ENCODE data around the gene GNG7.

GNG7 gene

GRCh38 chr19:2611483-2612464 is 90.7 kb downstream of the GNG7 start:
- Histone ChIP-seq H3K9me3 (replicated peaks in 1 of 2; ENCODE audit: control insufficient read depth in 2 of 2, insufficient read depth in 1 of 2, low read depth in 1 of 2, low read length in 2 of 2) (peaks cover 2 to 6% of the 10 kb centered on the region in 2 donors), H2BK120ac (ENCODE audit: low read depth, low read length) (no peak overlapping the region), H3K27me3 (ENCODE audit: control insufficient read depth in 3 of 3, insufficient read depth in 3 of 3, low read depth in 1 of 3, low read length in 3 of 3) (peaks cover 0 to 22% (median 2%) of the 10 kb centered on the region in 3 experiments), H3K36me3 (replicated peaks in 1 of 2; ENCODE audit: control insufficient read depth in 2 of 2, insufficient read depth in 2 of 2, low read length in 2 of 2) (no peaks in the 10 kb centered on the region), H3K4me1 (ENCODE audit: control insufficient read depth in 2 of 2, insufficient read depth in 1 of 2, low read depth in 1 of 2, low read length in 2 of 2) (no peaks in the 10 kb centered on the region), H3K4me3 (ENCODE audit: low read length in 2 of 2) (no peak overlapping the region), H4K91ac (ENCODE audit: low read depth, low read length, poor library complexity) (no peak overlapping the region), H4K8ac (ENCODE audit: low read depth, low read length) (no peak overlapping the region), H2BK12ac (ENCODE audit: low read length) (no peak overlapping the region), H3K4me2 (ENCODE audit: insufficient read depth, low read length, poor library complexity, severe bottlenecking) (no peak overlapping the region), H3K23ac (ENCODE audit: low read depth, low read length, poor library complexity) (peak overlapping the region; percentile 68), H3K9ac (ENCODE audit: low read depth, low read length, poor library complexity) (no peak overlapping the region), H2BK5ac (ENCODE audit: low read length) (no peak overlapping the region), H2AK5ac (ENCODE audit: low read depth, low read length) (peak overlapping the region; percentile 81), H2AFZ (ENCODE audit: low read length) (no peak overlapping the region), H3K4ac (ENCODE audit: low read length) (no peak overlapping the region), H3K14ac (ENCODE audit: low read length) (no peak overlapping the region), H3K18ac (ENCODE audit: low read length) (no peak overlapping the region), H2BK15ac (ENCODE audit: low read length) (no peak overlapping the region), H3K27ac (replicated peaks; ENCODE audit: low read length) (no peak overlapping the region), H3K79me1 (ENCODE audit: low read depth, low read length) (peaks cover 1% of the 10 kb centered on the region)
- WGBS, 2 donors (ENCODE audit: extremely low coverage in 2 of 2, insufficient read length in 2 of 2, insufficient replicate concordance in 1 of 2): no CpG with 5 or more reads among the region's 34 CpGs
- no peak for DNase-seq (ENCODE audit: low spot score)

DNA sequence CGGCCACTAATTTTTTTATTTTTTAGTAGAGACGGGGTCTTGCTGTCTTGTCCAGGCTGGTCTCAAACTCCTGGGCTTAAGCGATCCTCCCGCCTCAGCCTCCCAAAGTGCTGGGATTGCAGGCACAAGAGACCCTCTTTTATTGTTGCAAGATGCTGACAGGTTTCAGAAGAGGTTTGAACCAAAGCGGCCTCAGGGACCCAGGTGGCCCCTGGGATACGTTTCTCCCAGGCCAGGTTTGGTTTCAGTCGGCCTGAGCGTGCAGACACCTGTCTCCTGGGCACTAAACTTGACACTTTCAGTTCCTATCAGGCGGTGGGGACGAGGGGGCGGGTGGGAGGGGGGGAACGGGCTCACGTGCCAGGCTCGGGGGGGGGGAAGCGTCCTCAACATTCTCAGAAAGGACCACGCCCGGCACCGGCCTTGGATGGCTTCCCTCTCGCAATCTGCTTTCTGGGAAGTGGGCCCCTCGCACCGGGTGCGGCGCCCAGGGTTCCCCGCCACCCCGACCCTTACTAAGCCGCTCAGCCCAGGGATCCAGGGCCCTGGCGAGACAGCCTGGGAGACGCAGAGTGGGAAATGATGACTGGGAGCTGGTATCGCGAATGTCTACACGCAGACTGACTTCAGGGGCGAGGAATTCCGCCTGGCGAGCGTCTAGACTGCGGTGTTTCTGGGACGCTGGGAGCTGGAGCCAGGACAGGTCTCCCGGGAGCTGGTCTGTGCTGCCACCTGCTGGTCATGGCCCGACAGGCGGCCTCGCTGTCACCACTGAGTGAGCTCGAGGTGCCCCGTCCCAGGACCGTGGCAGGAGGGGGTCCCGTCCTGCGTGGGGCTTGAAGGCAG is 91.6 kb downstream of the GNG7 start:
- WGBS, 2 donors (ENCODE audit: extremely low coverage in 2 of 2, insufficient read length in 2 of 2, insufficient replicate concordance in 1 of 2): no CpG with 5 or more reads among the region's 46 CpGs
- Histone ChIP-seq H4K91ac (ENCODE audit: low read depth, low read length, poor library complexity) (no peak overlapping the region), H2BK15ac (ENCODE audit: low read length) (no peak overlapping the region), H4K8ac (ENCODE audit: low read depth, low read length) (no peak overlapping the region), H3K9ac (ENCODE audit: low read depth, low read length, poor library complexity) (peak overlapping the region; percentile 38), H3K27ac (replicated peaks; ENCODE audit: low read length) (no peak overlapping the region), H2BK5ac (ENCODE audit: low read length) (no peak overlapping the region), H3K14ac (ENCODE audit: low read length) (no peak overlapping the region), H2AK5ac (ENCODE audit: low read depth, low read length) (peak overlapping the region; percentile 19), H2BK12ac (ENCODE audit: low read length) (no peak overlapping the region), H3K4me1 (ENCODE audit: control insufficient read depth in 2 of 2, insufficient read depth in 1 of 2, low read depth in 1 of 2, low read length in 2 of 2) (no peaks in the 10 kb centered on the region), H3K4me3 (ENCODE audit: low read length in 2 of 2) (peak overlapping the region; percentile 41 to 70), H3K36me3 (replicated peaks in 1 of 2; ENCODE audit: control insufficient read depth in 2 of 2, insufficient read depth in 2 of 2, low read length in 2 of 2) (no peaks in the 10 kb centered on the region), H2AFZ (ENCODE audit: low read length) (peak overlapping the region; percentile 99), H3K27me3 (ENCODE audit: control insufficient read depth in 3 of 3, insufficient read depth in 3 of 3, low read depth in 1 of 3, low read length in 3 of 3) (peaks cover 0 to 22% (median 2%) of the 10 kb centered on the region in 3 experiments), H2BK120ac (ENCODE audit: low read depth, low read length) (no peak overlapping the region), H3K4me2 (ENCODE audit: insufficient read depth, low read length, poor library complexity, severe bottlenecking) (peak overlapping the region; percentile 84), H3K18ac (ENCODE audit: low read length) (peak overlapping the region; percentile 85), H3K23ac (ENCODE audit: low read depth, low read length, poor library complexity) (peak overlapping the region; percentile 68), H3K79me1 (ENCODE audit: low read depth, low read length) (peaks cover 1% of the 10 kb centered on the region), H3K9me3 (replicated peaks in 1 of 2; ENCODE audit: control insufficient read depth in 2 of 2, insufficient read depth in 1 of 2, low read depth in 1 of 2, low read length in 2 of 2) (peaks cover 2 to 6% of the 10 kb centered on the region in 2 donors), H3K4ac (ENCODE audit: low read length) (no peak overlapping the region)
- DNase-seq (ENCODE audit: low spot score): peak; percentile 86

DNA sequence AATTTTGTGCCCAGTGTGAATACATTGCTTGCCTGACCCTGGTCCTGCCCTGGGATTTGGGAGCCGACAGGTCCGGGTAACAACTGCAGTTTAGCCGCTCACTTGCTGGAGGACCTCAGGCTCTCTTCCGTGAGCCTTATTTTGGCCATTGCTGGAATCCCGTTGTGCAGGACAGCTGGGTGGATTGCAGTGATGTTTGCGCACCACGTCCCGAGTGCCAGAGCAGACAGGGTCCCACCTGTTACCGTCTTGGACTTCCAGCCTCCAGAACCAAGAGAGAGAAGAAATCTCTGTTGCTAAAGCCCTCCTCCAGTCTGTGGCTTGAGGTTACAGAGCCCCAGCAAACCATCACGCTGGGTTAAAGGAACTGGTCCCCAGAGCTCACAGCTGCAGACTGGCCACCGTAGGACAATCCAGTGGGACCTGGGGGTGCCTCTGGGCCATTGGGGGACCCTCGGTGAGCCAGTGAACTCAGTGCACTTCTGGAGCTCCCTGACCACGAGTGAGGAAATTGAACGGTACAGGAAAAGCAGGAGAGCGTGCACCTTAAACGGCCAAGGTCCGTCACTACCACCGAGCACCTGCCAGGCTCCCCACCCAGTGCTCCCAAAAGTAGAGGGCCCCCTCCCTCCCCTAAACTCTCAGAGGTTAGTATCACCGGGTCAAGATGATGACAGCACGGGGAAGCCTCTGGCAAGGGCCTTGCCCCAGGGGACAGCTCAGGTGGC is 92.9 kb downstream of the GNG7 start:
- WGBS, 2 donors (ENCODE audit: extremely low coverage in 2 of 2, insufficient read length in 2 of 2, insufficient replicate concordance in 1 of 2): no CpG with 5 or more reads among the region's 20 CpGs
- no peak for DNase-seq (ENCODE audit: low spot score)
- no peaks in the 10 kb centered on the region for H3K36me3 ChIP-seq (replicated peaks in 1 of 2; ENCODE audit: control insufficient read depth in 2 of 2, insufficient read depth in 2 of 2, low read length in 2 of 2)

More for the DNA sequence above, 92.9 kb downstream of the GNG7 start:
- H2AK5ac ChIP-seq (ENCODE audit: low read depth, low read length): no peak overlapping the region
- H2BK15ac ChIP-seq (ENCODE audit: low read length): no peak overlapping the region
- peaks cover 0 to 2% of the 10 kb centered on the region in 2 donors for H3K9me3 ChIP-seq (replicated peaks in 1 of 2; ENCODE audit: control insufficient read depth in 2 of 2, insufficient read depth in 1 of 2, low read depth in 1 of 2, low read length in 2 of 2)
- no peak overlapping the region for H2AFZ ChIP-seq (ENCODE audit: low read length)
- H3K4me1 ChIP-seq (ENCODE audit: control insufficient read depth in 2 of 2, insufficient read depth in 1 of 2, low read depth in 1 of 2, low read length in 2 of 2): no peaks in the 10 kb centered on the region
- no peak overlapping the region for H3K4me3 ChIP-seq (ENCODE audit: low read length in 2 of 2)
- H2BK120ac ChIP-seq (ENCODE audit: low read depth, low read length): no peak overlapping the region
- H4K8ac ChIP-seq (ENCODE audit: low read depth, low read length): no peak overlapping the region
- H2BK5ac ChIP-seq (ENCODE audit: low read length): no peak overlapping the region
- H3K14ac ChIP-seq (ENCODE audit: low read length): no peak overlapping the region
- no peak overlapping the region for H3K27ac ChIP-seq (replicated peaks; ENCODE audit: low read length)
- H3K9ac ChIP-seq (ENCODE audit: low read depth, low read length, poor library complexity): no peak overlapping the region
- no peak overlapping the region for H3K18ac ChIP-seq (ENCODE audit: low read length)
- no peak overlapping the region for H4K91ac ChIP-seq (ENCODE audit: low read depth, low read length, poor library complexity)
- H3K4me2 ChIP-seq (ENCODE audit: insufficient read depth, low read length, poor library complexity, severe bottlenecking): no peak overlapping the region
- H3K27me3 ChIP-seq (ENCODE audit: control insufficient read depth in 3 of 3, insufficient read depth in 3 of 3, low read depth in 1 of 3, low read length in 3 of 3): peaks cover 0 to 22% (median 2%) of the 10 kb centered on the region in 3 experiments
- H3K4ac ChIP-seq (ENCODE audit: low read length): no peak overlapping the region
- no peak overlapping the region for H3K23ac ChIP-seq (ENCODE audit: low read depth, low read length, poor library complexity)
- H2BK12ac ChIP-seq (ENCODE audit: low read length): no peak overlapping the region
- peaks cover 1% of the 10 kb centered on the region for H3K79me1 ChIP-seq (ENCODE audit: low read depth, low read length)

Data from neuronal stem cell (in vitro differentiated cells).